GM23338 (cell line): ENCODE measurements around the gene TFAP2A. TPM values are rescaled to one million over a fixed set of nuclear protein-coding genes. Genes with fewer than 3 reads are reported as not detected.

Source experiments
- ATAC-seq: fragments of 200-7000 bp; cut with Tn5 transposase; 3 replicates; pipeline ENCODE4 v1.9.1; 2020
- DNase-seq: peaks from one replicate; pipeline ENCODE4 v3.0.0-alpha.2; 2015; ENCODE audit warnings: low spot score
- H2AFZ ChIP-seq: fragments of 200-600 bp; sonication (generic); 2 replicates; pipeline ENCODE4 v1.8.0; 2016; ENCODE audit warnings: antibody characterized with exemption, mild to moderate bottlenecking, moderate library complexity
- H3F3A ChIP-seq: fragments of 200-600 bp; sonication (generic); replicated peaks from 2 replicates; pipeline ENCODE4 v1.8.0; 2017; ENCODE audit warnings: antibody characterized with exemption, mixed run types, low read depth
- H3K27ac ChIP-seq: fragments of 200-600 bp; sonication (generic); 2 replicates; pipeline ENCODE4 v1.6.1; 2016; ENCODE audit warnings: low read depth
- H3K27me3 ChIP-seq: fragments of 200-600 bp; sonication (generic); 2 replicates; pipeline ENCODE4 v1.8.0; 2016; ENCODE audit warnings: mild to moderate bottlenecking, mixed run types, moderate library complexity; ENCODE audit not compliant: insufficient read depth
- H3K36me3 ChIP-seq: fragments of 200-600 bp; sonication (generic); 2 replicates; pipeline ENCODE4 v1.8.0; 2016; ENCODE audit warnings: mild to moderate bottlenecking; ENCODE audit not compliant: insufficient read depth
- H3K4me1 ChIP-seq: fragments of 200-600 bp; sonication (generic); 2 replicates; pipeline ENCODE4 v1.8.0; 2016; ENCODE audit warnings: mild to moderate bottlenecking, moderate library complexity; ENCODE audit not compliant: insufficient read depth
- H3K4me2 ChIP-seq: fragments of 200-600 bp; sonication (generic); 2 replicates; pipeline ENCODE4 v1.7.1; 2017; ENCODE audit warnings: mixed run types
- H3K4me3 ChIP-seq: fragments of 200-600 bp; sonication (generic); 2 replicates; pipeline ENCODE4 v1.6.1; 2016; ENCODE audit warnings: mixed run types
- H3K79me2 ChIP-seq: fragments of 200-600 bp; sonication (generic); replicated peaks from 2 replicates; pipeline ENCODE4 v1.8.0; 2017; ENCODE audit warnings: mild to moderate bottlenecking; ENCODE audit not compliant: insufficient read depth
- H3K9me2 ChIP-seq: fragments of 200-600 bp; sonication (generic); 2 replicates; pipeline ENCODE4 v1.8.0; 2017; ENCODE audit not compliant: insufficient read depth
- H4K20me1 ChIP-seq: fragments of 200-600 bp; sonication (generic); replicated peaks from 2 replicates; pipeline ENCODE4 v1.8.0; 2017; ENCODE audit warnings: mild to moderate bottlenecking; ENCODE audit not compliant: insufficient read depth
- H3K27ac Mint-ChIP-seq: 2 replicates; pipeline ENCODE4 v1.8.0; 2020; ENCODE audit warnings: inconsistent platforms, mild to moderate bottlenecking, moderate library complexity, mixed read lengths
- H3K27me3 Mint-ChIP-seq: 3 replicates; pipeline ENCODE4 v1.8.0; 2022; ENCODE audit warnings: low read depth, mild to moderate bottlenecking, moderate library complexity, mixed read lengths, inconsistent platforms; ENCODE audit not compliant: insufficient read depth, poor library complexity
- H3K36me3 Mint-ChIP-seq: 3 replicates; pipeline ENCODE4 v1.8.0; 2021; ENCODE audit warnings: low read depth, mild to moderate bottlenecking, inconsistent platforms, moderate library complexity, mixed read lengths
- H3K4me1 Mint-ChIP-seq: 3 replicates; pipeline ENCODE4 v1.8.0; 2020; ENCODE audit warnings: mild to moderate bottlenecking, inconsistent platforms, mixed read lengths
- H3K4me3 Mint-ChIP-seq: 3 replicates; pipeline ENCODE4 v1.8.0; 2021; ENCODE audit warnings: moderate library complexity, mild to moderate bottlenecking, inconsistent platforms, mixed read lengths
- H3K9me3 Mint-ChIP-seq: 3 replicates; pipeline ENCODE4 v1.8.0; 2020; ENCODE audit warnings: moderate library complexity, mild to moderate bottlenecking, inconsistent platforms, mixed read lengths
- CTCF ChIP-seq, 2 experiments: fragments of 200-600 bp in 1 of 2; sonication (generic) in 1 of 2; conservative IDR thresholded peaks; 2 replicates each; pipeline versions ENCODE4 v1.5.1 to v1.6.1; 2016 to 2017; ENCODE audit warnings: antibody characterized with exemption in 2 of 2, low read depth in 2 of 2, mild to moderate bottlenecking in 2 of 2, moderate library complexity in 1 of 2
- EZH2 ChIP-seq: fragments of 200-600 bp; sonication (generic); IDR thresholded peaks from one replicate; pipeline ENCODE4 v1.8.0; 2017; ENCODE audit warnings: antibody characterized with exemption, mild to moderate bottlenecking, low read depth; ENCODE audit not compliant: unreplicated experiment
- NANOG ChIP-seq: IDR thresholded peaks from 2 replicates; pipeline ENCODE4 v1.6.1; 2016; ENCODE audit warnings: antibody characterized with exemption, borderline replicate concordance
- POLR2AphosphoS5 ChIP-seq: IDR thresholded peaks from 2 replicates; pipeline ENCODE4 v1.6.1; 2016; ENCODE audit warnings: antibody characterized with exemption, low read depth
- REST ChIP-seq: IDR thresholded peaks from one replicate; pipeline ENCODE4 v1.6.1; 2018; ENCODE audit warnings: antibody characterized with exemption; ENCODE audit not compliant: unreplicated experiment
- STAT1 ChIP-seq: IDR thresholded peaks from one replicate; pipeline ENCODE4 v1.6.1; 2016; ENCODE audit warnings: antibody characterized with exemption; ENCODE audit not compliant: unreplicated experiment
- ZNF331 ChIP-seq: fragments of 250-450 bp; sonication (Bioruptor Pico); IDR thresholded peaks from 2 replicates; pipeline ENCODE4 v1.5.0; 2020; ENCODE audit warnings: low read depth, mild to moderate bottlenecking, moderate library complexity
- ZNF462 ChIP-seq: fragments of 250-450 bp; sonication (Bioruptor Pico); IDR thresholded peaks from 2 replicates; pipeline ENCODE4 v1.5.0; 2020; ENCODE audit warnings: mild to moderate bottlenecking, moderate library complexity
- polyA plus RNA-seq: library from polyadenylated mRNA; unstranded; fragments of >200 nt; fragmentation: Nextera tagmentation; extraction: Ambion mirVana; gene quantifications from 2 replicates; pipeline ENCODE4 v1.2.1, GENCODE V29; 2016
- total RNA-seq: library from RNA; depleted of rRNA; stranded (reverse); fragments of >200 nt; shearing (Covaris generic); gene quantifications from 2 replicates; pipeline ENCODE4 v1.2.3, GENCODE V29; 2014

TFAP2A gene
- total and polyA plus RNA-seq, 2 experiments from 2014 or later, result not detected

- Mint-ChIP-seq H3K27me3 (peaks cover 11% of the 10 kb centered on the region), H3K9me3 (no peaks in the 10 kb centered on the region), H3K27ac (no peak overlapping the region), H3K4me1 (no peaks in the 10 kb centered on the region), H3K36me3 (no peaks in the 10 kb centered on the region), H3K4me3 (no peak overlapping the region)
- Histone ChIP-seq H3K4me2 (no peak overlapping the region), H3F3A (no peaks in the 10 kb centered on the region), H3K4me1 (no peaks in the 10 kb centered on the region), H3K4me3 (no peak overlapping the region), H3K36me3 (no peaks in the 10 kb centered on the region), H4K20me1 (no peaks in the 10 kb centered on the region), H3K9me2 (no peaks in the 10 kb centered on the region), H2AFZ (peak overlapping the region; percentile 87; the same call in 1 of the 2 replicates), H3K27me3 (no peaks in the 10 kb centered on the region), H3K79me2 (no peaks in the 10 kb centered on the region), H3K27ac (no peak overlapping the region)
- TF ChIP-seq ZNF462 (CRISPR knock-in tag), result no peak
- peak; percentile 47 to 61; a peak in 3 of 4 replicates for TF ChIP-seq CTCF (conservative IDR thresholded peaks at IDR 0.05; ENCODE audit: low read depth in 2 of 2)
- DNase-seq, result peak; percentile 60
- peak; percentile 31; the same call in 1 of the 3 replicates for ATAC-seq
Observed at GRCh38 chr6:10451394-10451793, 36.5 kb upstream of the TFAP2A start.

GRCh38 chr6:10449751-10450150 is 34.9 kb upstream of the TFAP2A start:
- Histone ChIP-seq H3K79me2 (no peaks in the 10 kb centered on the region), H3F3A (no peaks in the 10 kb centered on the region), H3K27ac (no peak overlapping the region), H3K9me2 (no peaks in the 10 kb centered on the region), H2AFZ (no peak overlapping the region; the same call in 1 of the 2 replicates), H4K20me1 (no peaks in the 10 kb centered on the region), H3K4me3 (no peak overlapping the region), H3K36me3 (no peaks in the 10 kb centered on the region), H3K27me3 (no peaks in the 10 kb centered on the region), H3K4me2 (no peak overlapping the region), H3K4me1 (no peaks in the 10 kb centered on the region)
- no peak for DNase-seq
- Mint-ChIP-seq H3K4me1 (no peaks in the 10 kb centered on the region), H3K36me3 (no peaks in the 10 kb centered on the region), H3K4me3 (no peak overlapping the region), H3K27ac (no peak overlapping the region), H3K27me3 (peaks cover 17% of the 10 kb centered on the region), H3K9me3 (no peaks in the 10 kb centered on the region)
- ATAC-seq, result no peak
- TF ChIP-seq POLR2AphosphoS5 (no peak), STAT1 (no peak), NANOG (no peak), ZNF331 (CRISPR knock-in tag) (no peak), CTCF (conservative IDR thresholded peaks at IDR 0.05; ENCODE audit: low read depth in 2 of 2) (no peak), REST (no peak), EZH2 (no peak)
